Measurements from ENCODE around the gene TANGO2. TPM values are rescaled to one million over a fixed set of nuclear protein-coding genes. Genes with fewer than 3 reads are reported as not detected.

The TANGO2 gene
- total and polyA plus RNA-seq, 2 donors = 13.6 to 25.5 TPM

GRCh38 chr22:19979712-19980493 is 41.0 kb upstream of the TANGO2 start:
- no peak overlapping the region for H3K27ac ChIP-seq (ENCODE audit: low read depth)
- 95% methylated on average over 52 of the region's 52 CpGs for WGBS
- no peaks in the 10 kb centered on the region for H3K36me3 ChIP-seq (ENCODE audit: insufficient read depth)
- no peaks in the 10 kb centered on the region for H3K4me1 ChIP-seq (ENCODE audit: insufficient read depth)
- no peak overlapping the region for H3K4me3 ChIP-seq (ENCODE audit: low read depth, low read length)
- DNase-seq (ENCODE audit: extremely low spot score) = no peak

- H3K4me1 ChIP-seq (ENCODE audit: insufficient read depth) = no peaks in the 10 kb centered on the region
- H3K36me3 ChIP-seq (ENCODE audit: insufficient read depth) = no peaks in the 10 kb centered on the region
- WGBS = 95% methylated on average over 7 of the region's 7 CpGs
- H3K27ac ChIP-seq (ENCODE audit: low read depth) = no peak overlapping the region
- H3K4me3 ChIP-seq (ENCODE audit: low read depth, low read length) = no peak overlapping the region
- no peak for DNase-seq (ENCODE audit: extremely low spot score)
These were observed 40.1 kb upstream of the TANGO2 start for GRCh38 chr22:19980766-19981165.

DNA sequence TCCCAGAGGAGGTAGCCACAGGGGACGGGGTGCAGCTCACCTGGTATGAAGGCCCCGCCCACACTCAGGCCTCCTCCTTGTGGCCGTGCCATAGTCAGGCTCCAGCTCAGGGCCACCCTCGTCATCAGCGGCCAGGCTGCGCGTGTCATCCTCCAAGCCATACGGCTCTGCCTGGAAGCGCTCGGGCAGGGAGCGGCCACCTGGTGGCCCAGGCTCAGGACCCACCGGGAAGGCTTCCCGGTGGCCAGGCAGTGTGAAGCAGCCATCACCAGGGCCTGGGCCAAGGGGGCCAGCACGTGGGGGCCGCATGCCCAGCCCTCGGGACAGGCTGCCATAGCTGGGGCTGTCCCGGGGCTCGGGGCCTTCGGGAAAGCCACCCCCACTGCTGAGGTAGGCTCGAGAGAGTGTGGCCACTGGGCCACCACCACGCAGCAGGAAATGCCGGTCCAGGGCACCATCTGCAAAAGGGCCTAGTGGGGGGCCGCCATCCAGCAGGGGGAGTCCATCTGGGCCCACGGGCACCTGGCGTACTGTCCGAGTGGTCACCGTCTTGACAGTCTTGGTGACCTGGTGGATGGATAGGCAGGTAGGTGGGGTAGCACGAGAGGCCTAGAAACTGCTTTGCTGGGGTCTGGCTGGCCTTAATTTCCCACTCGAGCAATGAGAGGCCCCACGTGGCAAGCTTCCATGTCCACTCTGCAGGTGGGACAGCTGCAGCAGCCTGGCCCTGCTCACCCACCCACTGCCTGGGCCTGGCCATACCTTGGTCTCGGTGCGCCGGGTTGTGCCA is 39.5 kb upstream of the TANGO2 start:
- Histone ChIP-seq H3K4me3 (ENCODE audit: low read depth, low read length) (no peak overlapping the region), H3K27ac (ENCODE audit: low read depth) (no peak overlapping the region), H3K4me1 (ENCODE audit: insufficient read depth) (no peaks in the 10 kb centered on the region), H3K36me3 (ENCODE audit: insufficient read depth) (no peaks in the 10 kb centered on the region)
- no peak for DNase-seq (ENCODE audit: extremely low spot score)
- 94% methylated on average over 33 of the region's 33 CpGs for WGBS

GRCh38 chr22:19981961-19982920 is 38.7 kb upstream of the TANGO2 start:
- Histone ChIP-seq H3K4me1 (ENCODE audit: insufficient read depth) (no peaks in the 10 kb centered on the region), H3K36me3 (ENCODE audit: insufficient read depth) (no peaks in the 10 kb centered on the region), H3K27ac (ENCODE audit: low read depth) (no peak overlapping the region), H3K4me3 (ENCODE audit: low read depth, low read length) (no peak overlapping the region)
- DNase-seq (ENCODE audit: extremely low spot score) = no peak
- WGBS = 96% methylated on average over 16 of the region's 16 CpGs

- DNase-seq (ENCODE audit: extremely low spot score) = no peak
- Histone ChIP-seq H3K36me3 (ENCODE audit: insufficient read depth) (no peaks in the 10 kb centered on the region), H3K4me1 (ENCODE audit: insufficient read depth) (no peaks in the 10 kb centered on the region), H3K4me3 (ENCODE audit: low read depth, low read length) (no peak overlapping the region), H3K27ac (ENCODE audit: low read depth) (no peak overlapping the region)
- WGBS = 88% methylated on average over 8 of the region's 8 CpGs
These were observed 37.8 kb upstream of the TANGO2 start for GRCh38 chr22:19982991-19983578.

GRCh38 chr22:19983741-19984140 is 37.2 kb upstream of the TANGO2 start:
- no peak for DNase-seq (ENCODE audit: extremely low spot score)
- Histone ChIP-seq H3K4me3 (ENCODE audit: low read depth, low read length) (no peak overlapping the region), H3K36me3 (ENCODE audit: insufficient read depth) (no peaks in the 10 kb centered on the region), H3K27ac (ENCODE audit: low read depth) (no peak overlapping the region), H3K4me1 (ENCODE audit: insufficient read depth) (no peaks in the 10 kb centered on the region)
- 72% methylated on average over 5 of the region's 5 CpGs for WGBS

DNA sequence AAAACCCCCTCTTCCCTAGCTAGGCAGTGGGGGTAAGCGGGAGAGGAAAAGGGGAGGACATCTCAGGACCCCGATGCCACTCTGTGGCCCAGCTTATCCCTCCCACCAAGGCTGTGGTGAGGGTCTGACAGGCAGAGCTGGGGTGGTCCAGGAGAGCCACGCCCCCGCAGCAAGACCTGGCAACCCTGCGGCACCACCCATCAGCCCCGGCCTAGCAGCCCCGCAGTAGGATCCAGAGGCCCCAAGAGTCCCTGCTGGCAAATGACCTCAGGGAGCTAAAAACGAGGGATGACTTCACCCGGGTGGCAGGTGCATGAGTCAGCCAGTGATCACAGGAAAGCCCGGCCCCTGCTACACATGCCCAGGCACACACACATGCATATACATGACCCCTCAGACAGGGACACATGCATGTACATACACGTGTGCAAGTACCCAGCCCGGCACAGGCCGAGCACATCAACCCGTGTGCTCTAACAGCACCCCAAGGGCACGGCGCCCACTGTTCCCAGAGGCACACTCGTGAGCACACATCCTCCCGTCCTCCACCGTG is 36.6 kb upstream of the TANGO2 start:
- WGBS = 73% methylated on average over 19 of the region's 19 CpGs
- Histone ChIP-seq H3K4me3 (ENCODE audit: low read depth, low read length) (no peak overlapping the region), H3K4me1 (ENCODE audit: insufficient read depth) (no peaks in the 10 kb centered on the region), H3K36me3 (ENCODE audit: insufficient read depth) (no peaks in the 10 kb centered on the region), H3K27ac (ENCODE audit: low read depth) (no peak overlapping the region)
- no peak for DNase-seq (ENCODE audit: extremely low spot score)

- 86% methylated on average over 11 of the region's 11 CpGs for WGBS
- no peaks in the 10 kb centered on the region for H3K4me1 ChIP-seq (ENCODE audit: insufficient read depth)
- no peak overlapping the region for H3K27ac ChIP-seq (ENCODE audit: low read depth)
- H3K4me3 ChIP-seq (ENCODE audit: low read depth, low read length) = no peak overlapping the region
- no peak for DNase-seq (ENCODE audit: extremely low spot score)
- no peaks in the 10 kb centered on the region for H3K36me3 ChIP-seq (ENCODE audit: insufficient read depth)
These were observed 35.8 kb upstream of the TANGO2 start for GRCh38 chr22:19984851-19985811.

- no peaks in the 10 kb centered on the region for H3K36me3 ChIP-seq (ENCODE audit: insufficient read depth)
- DNase-seq (ENCODE audit: extremely low spot score) = no peak
- no peak overlapping the region for H3K27ac ChIP-seq (ENCODE audit: low read depth)
- WGBS = 69% methylated on average over 2 of the region's 2 CpGs
- no peaks in the 10 kb centered on the region for H3K4me1 ChIP-seq (ENCODE audit: insufficient read depth)
- peak overlapping the region; percentile 55 for H3K4me3 ChIP-seq (ENCODE audit: low read depth, low read length)
These were observed 34.9 kb upstream of the TANGO2 start for GRCh38 chr22:19986011-19986409.

DNA sequence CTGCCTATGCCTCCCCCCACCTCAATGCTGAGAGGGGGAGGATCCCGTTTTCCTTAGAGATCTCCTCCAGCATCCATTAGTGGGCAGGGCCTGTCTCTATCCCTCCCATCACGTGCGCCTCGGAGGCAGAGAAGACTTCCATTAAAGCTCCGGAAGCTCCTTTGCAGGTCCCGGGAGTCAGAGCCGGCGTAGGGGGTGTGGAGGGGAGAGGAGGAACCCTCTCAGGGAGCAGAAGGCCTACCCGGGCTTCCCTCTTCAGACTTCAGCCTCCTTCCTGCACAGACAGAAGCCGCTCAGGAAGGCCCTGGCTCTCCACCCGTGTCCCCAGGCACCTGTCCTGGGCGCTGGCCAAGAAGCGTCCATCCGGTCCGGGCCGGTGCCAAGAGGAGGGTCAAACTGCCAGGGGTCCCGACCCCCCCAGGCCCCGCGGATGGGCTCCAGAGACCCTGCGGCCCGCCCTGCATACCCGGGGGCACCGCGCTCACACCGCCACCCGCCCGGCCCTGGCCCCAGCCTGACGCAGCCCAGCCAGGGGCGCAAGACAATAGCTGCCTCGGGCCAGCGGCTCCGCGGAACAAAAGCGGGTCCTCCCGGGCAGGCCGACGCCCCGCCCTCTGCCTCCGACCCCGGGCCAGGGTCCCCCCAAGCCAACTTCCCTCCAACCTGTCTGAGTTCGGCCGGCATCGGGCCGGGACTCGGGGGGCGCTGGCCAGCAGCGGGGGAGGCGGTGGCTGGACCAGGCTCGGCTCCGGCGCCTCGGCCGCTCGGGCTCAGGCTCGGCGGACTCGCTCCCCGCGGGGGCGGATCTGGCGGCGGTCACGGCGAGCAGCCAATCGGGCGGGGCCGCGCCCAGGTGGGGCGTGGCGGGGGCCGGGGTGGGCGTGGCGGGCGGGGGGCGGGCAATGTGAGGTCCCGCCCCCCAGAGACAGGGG is 34.2 kb upstream of the TANGO2 start:
- H3K36me3 ChIP-seq (ENCODE audit: insufficient read depth) = no peaks in the 10 kb centered on the region
- no peak overlapping the region for H3K27ac ChIP-seq (ENCODE audit: low read depth)
- no peaks in the 10 kb centered on the region for H3K4me1 ChIP-seq (ENCODE audit: insufficient read depth)
- DNase-seq (ENCODE audit: extremely low spot score) = no peak
- H3K4me3 ChIP-seq (ENCODE audit: low read depth, low read length) = peak overlapping the region; percentile 55
- 1% methylated on average over 76 of the region's 76 CpGs for WGBS
